MCF 10A (cell line): ENCODE results near the gene ABCC1. TPM values are rescaled to one million over a fixed set of nuclear protein-coding genes. Genes with fewer than 3 reads are reported as not detected.

Experiments
- BruUV-seq: library from RNA; stranded (reverse); fragments of 400-500 nt; replicated peaks from 2 replicates; lab custom pipeline; 2021; lab: Mats Ljungman, UMichigan
- CTCF ChIA-PET: fragments of 300-600 bp; sonication (Branson Sonifier 250); formaldehyde crosslinking; extraction: SDS; loops from one replicate; lab custom pipeline; 2021; ENCODE audit warnings: antibody characterized with exemption, inconsistent platforms; lab: Yijun Ruan, JAX
- POLR2A ChIA-PET: fragments of 300-600, 350-650 bp; sonication (Branson Sonifier 250); formaldehyde crosslinking; extraction: SDS; loops from one replicate; lab custom pipeline; 2020; ENCODE audit warnings: antibody characterized with exemption, inconsistent platforms; lab: Yijun Ruan, JAX
- DNase-seq: peaks from one replicate; pipeline ENCODE4 v3.0.0-alpha.2; 2018; ENCODE audit not compliant: unreplicated experiment
- H3K27ac Mint-ChIP-seq: one replicate; pipeline ENCODE4 v1.8.0; 2022; ENCODE audit warnings: mild to moderate bottlenecking, low read depth, mixed read lengths; ENCODE audit not compliant: unreplicated experiment
- H3K27me3 Mint-ChIP-seq: one replicate; pipeline ENCODE4 v1.8.0; 2022; ENCODE audit warnings: mixed read lengths; ENCODE audit not compliant: insufficient read depth, unreplicated experiment
- H3K36me3 Mint-ChIP-seq: one replicate; pipeline ENCODE4 v1.8.0; 2022; ENCODE audit warnings: mild to moderate bottlenecking, moderate library complexity, mixed read lengths; ENCODE audit not compliant: insufficient read depth, unreplicated experiment
- H3K4me1 Mint-ChIP-seq: one replicate; pipeline ENCODE4 v1.8.0; 2022; ENCODE audit warnings: mixed read lengths; ENCODE audit not compliant: insufficient read depth, unreplicated experiment
- H3K4me3 Mint-ChIP-seq: one replicate; pipeline ENCODE4 v1.8.0; 2022; ENCODE audit warnings: mild to moderate bottlenecking, moderate library complexity, mixed read lengths; ENCODE audit not compliant: unreplicated experiment
- H3K9me3 Mint-ChIP-seq: one replicate; pipeline ENCODE4 v1.8.0; 2022; ENCODE audit warnings: mixed read lengths; ENCODE audit not compliant: unreplicated experiment
- intact Hi-C: fragments of 100-400 bp; cut with micrococcal nuclease; formaldehyde crosslinking; loops from 2 replicates; pipeline ENCODE4 v1.14.1; 2022
- total RNA-seq: library from RNA; stranded (reverse); gene quantifications from 2 replicates; pipeline ENCODE4 v1.2.3, GENCODE V29; 2022
- TF ChIP-seq, protein P1 (sequence below): fragments of 200-600 bp; IDR thresholded peaks from one replicate; pipeline ENCODE4 v1.8.0; 2022; ENCODE audit warnings: antibody characterized with exemption, mild to moderate bottlenecking; ENCODE audit not compliant: unreplicated experiment

ABCC1 gene
- total RNA-seq, 1 experiment from 2014 or later = 72.5 TPM

DNA sequence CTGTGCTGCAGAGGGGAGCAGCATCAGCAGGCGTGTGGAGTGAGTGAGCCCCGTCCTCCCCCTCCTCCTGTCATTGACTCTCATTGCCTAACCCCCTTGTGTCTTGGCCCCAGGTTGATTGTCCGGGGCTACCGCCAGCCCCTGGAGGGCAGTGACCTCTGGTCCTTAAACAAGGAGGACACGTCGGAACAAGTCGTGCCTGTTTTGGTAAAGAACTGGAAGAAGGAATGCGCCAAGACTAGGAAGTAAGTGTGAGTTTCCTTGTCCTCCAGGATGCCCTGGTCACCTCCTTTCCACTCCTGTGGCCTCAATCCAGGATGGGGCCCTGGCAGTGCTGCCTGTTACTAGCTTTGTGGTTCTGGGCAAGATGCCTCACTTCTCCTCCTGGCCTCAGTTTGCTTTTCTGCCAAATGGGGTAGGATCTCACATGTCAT lies 87.0 kb downstream of the ABCC1 start:
- ChIA-PET POLR2A (interaction anchor here (1.0 to 1.7 kb wide), 3 partner anchors 9 to 14 kb away, joined by 4 to 6 read pairs (median 5); no protein-coding TSS in a partner anchor), CTCF (no interaction called here)
- no peak for DNase-seq
- intact Hi-C loops = no loop called here
- no TSS peak for BruUV-seq
- Mint-ChIP-seq H3K4me1 (no peaks in the 10 kb centered on the region), H3K36me3 (peaks cover 60% of the 10 kb centered on the region), H3K27ac (no peak overlapping the region), H3K9me3 (peaks cover 8% of the 10 kb centered on the region), H3K4me3 (no peak overlapping the region), H3K27me3 (no peaks in the 10 kb centered on the region)
- TF ChIP-seq, protein P1, sequence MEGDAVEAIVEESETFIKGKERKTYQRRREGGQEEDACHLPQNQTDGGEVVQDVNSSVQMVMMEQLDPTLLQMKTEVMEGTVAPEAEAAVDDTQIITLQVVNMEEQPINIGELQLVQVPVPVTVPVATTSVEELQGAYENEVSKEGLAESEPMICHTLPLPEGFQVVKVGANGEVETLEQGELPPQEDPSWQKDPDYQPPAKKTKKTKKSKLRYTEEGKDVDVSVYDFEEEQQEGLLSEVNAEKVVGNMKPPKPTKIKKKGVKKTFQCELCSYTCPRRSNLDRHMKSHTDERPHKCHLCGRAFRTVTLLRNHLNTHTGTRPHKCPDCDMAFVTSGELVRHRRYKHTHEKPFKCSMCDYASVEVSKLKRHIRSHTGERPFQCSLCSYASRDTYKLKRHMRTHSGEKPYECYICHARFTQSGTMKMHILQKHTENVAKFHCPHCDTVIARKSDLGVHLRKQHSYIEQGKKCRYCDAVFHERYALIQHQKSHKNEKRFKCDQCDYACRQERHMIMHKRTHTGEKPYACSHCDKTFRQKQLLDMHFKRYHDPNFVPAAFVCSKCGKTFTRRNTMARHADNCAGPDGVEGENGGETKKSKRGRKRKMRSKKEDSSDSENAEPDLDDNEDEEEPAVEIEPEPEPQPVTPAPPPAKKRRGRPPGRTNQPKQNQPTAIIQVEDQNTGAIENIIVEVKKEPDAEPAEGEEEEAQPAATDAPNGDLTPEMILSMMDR = no peak

DNA sequence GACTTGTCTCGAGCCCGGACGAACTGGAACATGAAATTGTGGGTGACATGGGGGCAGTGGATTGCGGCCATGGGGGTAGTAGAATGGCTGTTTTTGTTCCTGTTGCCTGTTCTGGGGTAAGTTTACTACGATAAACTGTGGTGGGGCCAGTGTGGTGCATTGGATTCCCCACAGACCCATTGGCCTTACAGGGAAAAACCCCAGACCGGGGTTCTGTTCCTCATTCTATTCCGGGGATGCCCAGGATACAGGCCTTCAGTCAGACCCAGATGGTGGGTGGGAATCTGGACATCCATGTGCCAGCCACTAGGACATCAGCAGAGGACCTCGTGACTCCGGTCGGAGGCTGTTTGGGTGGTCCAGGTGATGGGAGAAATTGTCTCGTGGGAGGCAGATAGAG lies 88.1 kb downstream of the ABCC1 start:
- CTCF ChIA-PET = interaction anchor here (0.6 to 1.0 kb wide), 3 partner anchors 28 to 163 kb away, joined by 3 to 4 read pairs (median 3); no protein-coding TSS in a partner anchor
- H3K9me3 Mint-ChIP-seq = peaks cover 8% of the 10 kb centered on the region

DNA sequence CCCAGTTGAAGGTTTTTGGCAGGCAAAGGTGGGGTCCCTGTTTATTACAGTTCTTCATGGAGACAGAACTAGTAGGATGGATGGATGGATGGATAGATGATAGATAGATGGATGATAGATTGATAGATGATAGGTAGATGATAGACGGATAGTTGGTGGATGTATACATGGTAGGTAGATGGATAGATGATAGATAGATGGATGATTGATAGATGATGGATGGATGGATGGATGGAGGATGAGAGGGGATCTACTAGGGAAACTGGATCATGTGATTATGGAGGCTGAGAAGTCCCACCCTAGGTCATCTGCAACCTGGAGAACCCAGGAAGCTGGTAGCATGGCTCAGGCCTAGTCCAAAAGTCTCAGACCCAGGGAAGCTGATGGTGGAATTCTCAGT lies 88.6 kb downstream of the ABCC1 start:
- H3K4me3 Mint-ChIP-seq = no peak overlapping the region
- TF ChIP-seq, protein P1 = no peak
- DNase-seq = no peak
- H3K36me3 Mint-ChIP-seq = peaks cover 54% of the 10 kb centered on the region
- POLR2A ChIA-PET = no interaction called here
- intact Hi-C loops = no loop called here
- peaks cover 8% of the 10 kb centered on the region for H3K9me3 Mint-ChIP-seq
- H3K27me3 Mint-ChIP-seq = no peaks in the 10 kb centered on the region
- no TSS peak for BruUV-seq
- H3K27ac Mint-ChIP-seq = no peak overlapping the region
- CTCF ChIA-PET = interaction anchor here (0.6 to 1.0 kb wide), 3 partner anchors 29 to 163 kb away, joined by 3 to 4 read pairs (median 3); no protein-coding TSS in a partner anchor
- no peaks in the 10 kb centered on the region for H3K4me1 Mint-ChIP-seq

More for the DNA sequence above, 88.1 kb downstream of the ABCC1 start:
- H3K27me3 Mint-ChIP-seq = no peaks in the 10 kb centered on the region
- H3K4me1 Mint-ChIP-seq = no peaks in the 10 kb centered on the region
- H3K4me3 Mint-ChIP-seq = no peak overlapping the region
- TF ChIP-seq, protein P1 = no peak
- intact Hi-C loops = no loop called here
- no peak overlapping the region for H3K27ac Mint-ChIP-seq
- POLR2A ChIA-PET = interaction anchor here (1.7 kb wide), 1 partner anchor 10 kb away, joined by 4 read pairs; no protein-coding TSS in a partner anchor
- peaks cover 55% of the 10 kb centered on the region for H3K36me3 Mint-ChIP-seq
- BruUV-seq = no TSS peak
- no peak for DNase-seq

DNA sequence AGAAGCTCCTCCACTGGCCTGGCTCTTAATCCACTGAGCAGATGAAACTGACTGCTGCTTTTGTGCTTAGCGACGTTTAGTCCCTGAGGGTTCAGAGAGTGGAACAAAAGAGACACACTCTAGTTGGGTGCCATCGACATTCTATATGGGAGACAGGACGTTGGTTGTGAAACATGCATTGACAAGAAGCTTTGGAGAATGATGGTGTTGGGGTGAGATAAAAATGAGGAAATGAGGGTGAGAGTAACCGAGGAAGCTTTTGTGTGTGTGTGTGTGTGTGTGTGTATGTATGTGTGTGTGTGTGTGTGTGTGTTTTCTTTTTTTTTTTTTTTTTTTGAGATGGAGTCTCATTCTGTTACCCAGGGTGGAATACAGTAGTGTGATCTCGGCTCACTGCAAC lies 89.5 kb downstream of the ABCC1 start:
- H3K36me3 Mint-ChIP-seq = peaks cover 53% of the 10 kb centered on the region
- TF ChIP-seq, protein P1 = no peak
- H3K4me3 Mint-ChIP-seq = no peak overlapping the region
- POLR2A ChIA-PET = interaction anchor here (0.6 kb wide), 1 partner anchor 142 kb away, joined by 3 read pairs; no protein-coding TSS in a partner anchor
- CTCF ChIA-PET = no interaction called here
- no TSS peak for BruUV-seq
- peaks cover 8% of the 10 kb centered on the region for H3K9me3 Mint-ChIP-seq
- H3K27ac Mint-ChIP-seq = no peak overlapping the region
- intact Hi-C loops = no loop called here
- H3K27me3 Mint-ChIP-seq = no peaks in the 10 kb centered on the region
- DNase-seq = no peak
- no peaks in the 10 kb centered on the region for H3K4me1 Mint-ChIP-seq
